Stomach (tissue), 4 donors: ENCODE results near the gene CCDC9.

Source experiments
- EP300 ChIP-seq: sonication (generic); formaldehyde crosslinking; IDR thresholded peaks from one replicate; pipeline ENCODE4 v1.6.1; 2017; ENCODE audit warnings: antibody characterized with exemption
- POLR2A ChIP-seq, 4 donors: fragments of 450-650 bp; IDR thresholded peaks; one replicate each; pipeline ENCODE4 v1.6.1; 2016; ENCODE audit warnings: antibody characterized with exemption in 4 of 4, control low read depth in 2 of 4, mild to moderate bottlenecking in 1 of 4, moderate library complexity in 1 of 4
- TF ChIP-seq, protein P1 (sequence below), 7 experiments: fragments of 450-650 bp in 4 of 7; fragments of 200-600 bp in 3 of 7; sonication (generic) in 3 of 7; IDR thresholded peaks; one replicate each; pipeline ENCODE4 v1.5.1; 2016 to 2019; ENCODE audit warnings: antibody characterized with exemption in 7 of 7, control low read depth in 2 of 7, mild to moderate bottlenecking in 1 of 7

DNA sequence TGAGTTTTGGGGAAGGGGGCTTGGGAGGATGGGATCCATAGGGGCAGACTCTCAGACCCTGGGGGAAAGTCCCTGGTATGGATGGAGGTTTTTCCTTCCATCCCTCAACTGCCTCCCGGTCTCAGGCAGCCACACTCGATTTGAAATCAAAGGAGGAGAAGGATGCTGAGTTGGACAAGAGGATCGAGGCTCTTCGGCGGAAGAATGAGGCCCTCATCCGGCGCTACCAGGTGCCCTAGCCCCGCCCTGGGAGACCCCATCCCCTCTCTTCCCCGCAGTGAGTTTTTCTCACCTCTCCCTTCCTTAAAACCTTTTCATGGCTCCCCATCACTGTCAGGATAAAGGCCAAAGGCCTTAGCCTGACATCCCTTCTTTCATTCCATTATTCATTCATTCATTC, 2.1 kb downstream of the CCDC9 start:
- TF ChIP-seq, protein P1, sequence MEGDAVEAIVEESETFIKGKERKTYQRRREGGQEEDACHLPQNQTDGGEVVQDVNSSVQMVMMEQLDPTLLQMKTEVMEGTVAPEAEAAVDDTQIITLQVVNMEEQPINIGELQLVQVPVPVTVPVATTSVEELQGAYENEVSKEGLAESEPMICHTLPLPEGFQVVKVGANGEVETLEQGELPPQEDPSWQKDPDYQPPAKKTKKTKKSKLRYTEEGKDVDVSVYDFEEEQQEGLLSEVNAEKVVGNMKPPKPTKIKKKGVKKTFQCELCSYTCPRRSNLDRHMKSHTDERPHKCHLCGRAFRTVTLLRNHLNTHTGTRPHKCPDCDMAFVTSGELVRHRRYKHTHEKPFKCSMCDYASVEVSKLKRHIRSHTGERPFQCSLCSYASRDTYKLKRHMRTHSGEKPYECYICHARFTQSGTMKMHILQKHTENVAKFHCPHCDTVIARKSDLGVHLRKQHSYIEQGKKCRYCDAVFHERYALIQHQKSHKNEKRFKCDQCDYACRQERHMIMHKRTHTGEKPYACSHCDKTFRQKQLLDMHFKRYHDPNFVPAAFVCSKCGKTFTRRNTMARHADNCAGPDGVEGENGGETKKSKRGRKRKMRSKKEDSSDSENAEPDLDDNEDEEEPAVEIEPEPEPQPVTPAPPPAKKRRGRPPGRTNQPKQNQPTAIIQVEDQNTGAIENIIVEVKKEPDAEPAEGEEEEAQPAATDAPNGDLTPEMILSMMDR (IDR thresholded peaks at IDR 0.05) = no peak
- TF ChIP-seq POLR2A (IDR thresholded peaks at IDR 0.05) (no peak), EP300 (no peak)
